ENCODE data around the gene GGCT.
A peak's percentile ranks its signal among the peaks of the same experiment; 100 is the strongest.

The GGCT gene

DNA sequence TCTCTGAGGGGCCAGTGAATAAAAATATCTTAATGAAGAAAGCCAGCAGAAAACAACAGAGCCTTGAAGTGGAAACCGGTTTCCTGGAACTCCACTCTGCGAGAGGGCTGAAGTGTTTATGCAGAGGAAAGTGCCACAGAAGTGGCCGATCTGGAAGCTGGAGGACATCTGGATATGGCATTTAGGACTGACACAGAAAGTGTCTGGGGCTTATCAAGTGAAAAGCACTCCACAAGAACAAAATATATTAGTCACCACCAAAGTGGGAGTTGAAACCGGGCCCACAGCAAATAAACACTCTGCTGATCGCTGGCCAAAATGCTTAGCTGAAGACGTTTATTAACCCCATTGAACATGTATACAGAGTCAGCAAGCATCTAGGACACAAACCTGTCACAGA lies 33.9 kb downstream of the GGCT start:
- Histone ChIP-seq H3K36me3 (ENCODE audit: control insufficient read depth, insufficient read depth, low read length) (no peaks in the 10 kb centered on the region; the same call in 1 of the 2 replicates), H3K9ac (ENCODE audit: low read length) (no peak overlapping the region), H3K4me1 (ENCODE audit: control insufficient read depth, insufficient read depth, low read length) (peaks cover 49% of the 10 kb centered on the region), H3K27ac (ENCODE audit: low read depth, low read length) (no peak overlapping the region), H3K27me3 (ENCODE audit: control insufficient read depth, insufficient read depth, low read length) (no peaks in the 10 kb centered on the region), H3K4me3 (ENCODE audit: low read depth, low read length) (no peak overlapping the region), H3K9me3 (ENCODE audit: control insufficient read depth, insufficient read depth, low read depth, low read length) (no peaks in the 10 kb centered on the region)

DNA sequence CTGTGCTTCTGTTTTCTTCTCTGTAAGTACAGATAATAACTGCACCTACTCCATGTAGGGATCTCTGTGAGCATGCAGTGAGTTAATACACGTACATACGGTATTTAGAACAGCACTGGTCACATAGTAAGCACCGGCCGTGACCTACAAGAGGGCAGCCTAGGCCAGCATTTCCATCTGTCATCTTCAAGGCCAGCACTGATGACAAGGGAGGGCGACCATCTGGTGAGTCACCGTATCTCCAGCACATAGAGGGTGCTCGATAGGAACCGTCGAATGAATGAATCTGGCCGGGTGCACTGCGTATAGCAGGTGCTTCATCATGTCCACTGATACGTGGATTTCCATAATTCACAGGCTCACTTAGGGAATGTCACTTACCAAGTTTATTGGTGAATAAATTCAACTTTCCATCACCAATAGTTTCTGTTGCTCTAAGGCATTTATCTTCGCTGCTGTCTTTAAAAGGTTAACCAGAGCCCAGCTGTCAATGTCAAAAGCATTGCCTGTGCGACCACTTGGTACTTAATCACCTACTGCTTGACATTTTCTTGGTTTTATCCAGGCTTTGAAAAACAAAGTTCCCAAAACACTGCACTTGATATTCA lies 34.4 kb downstream of the GGCT start:
- no peak overlapping the region for H3K27ac ChIP-seq (ENCODE audit: low read depth, low read length)
- H3K36me3 ChIP-seq (ENCODE audit: control insufficient read depth, insufficient read depth, low read length): no peaks in the 10 kb centered on the region; the same call in 1 of the 2 replicates
- no peak overlapping the region for H3K9ac ChIP-seq (ENCODE audit: low read length)
- H3K9me3 ChIP-seq (ENCODE audit: control insufficient read depth, insufficient read depth, low read depth, low read length): no peaks in the 10 kb centered on the region
- H3K27me3 ChIP-seq (ENCODE audit: control insufficient read depth, insufficient read depth, low read length): no peaks in the 10 kb centered on the region
- no peak overlapping the region for H3K4me3 ChIP-seq (ENCODE audit: low read depth, low read length)
- H3K4me1 ChIP-seq (ENCODE audit: control insufficient read depth, insufficient read depth, low read length): peaks cover 49% of the 10 kb centered on the region

- Histone ChIP-seq H3K4me3 (ENCODE audit: low read depth, low read length) (no peak overlapping the region), H3K27ac (ENCODE audit: low read depth, low read length) (peak overlapping the region; percentile 8; the same call in 1 of the 2 replicates), H3K36me3 (ENCODE audit: control insufficient read depth, insufficient read depth, low read length) (no peaks in the 10 kb centered on the region), H3K27me3 (ENCODE audit: control insufficient read depth, insufficient read depth, low read length) (no peaks in the 10 kb centered on the region), H3K4me1 (ENCODE audit: control insufficient read depth, insufficient read depth, low read length) (peaks cover 48% of the 10 kb centered on the region), H3K9ac (ENCODE audit: low read length) (no peak overlapping the region), H3K9me3 (ENCODE audit: control insufficient read depth, insufficient read depth, low read depth, low read length) (no peaks in the 10 kb centered on the region)
Measured at GRCh38 chr7:30469303-30469702, 35.3 kb downstream of the GGCT start.

DNA sequence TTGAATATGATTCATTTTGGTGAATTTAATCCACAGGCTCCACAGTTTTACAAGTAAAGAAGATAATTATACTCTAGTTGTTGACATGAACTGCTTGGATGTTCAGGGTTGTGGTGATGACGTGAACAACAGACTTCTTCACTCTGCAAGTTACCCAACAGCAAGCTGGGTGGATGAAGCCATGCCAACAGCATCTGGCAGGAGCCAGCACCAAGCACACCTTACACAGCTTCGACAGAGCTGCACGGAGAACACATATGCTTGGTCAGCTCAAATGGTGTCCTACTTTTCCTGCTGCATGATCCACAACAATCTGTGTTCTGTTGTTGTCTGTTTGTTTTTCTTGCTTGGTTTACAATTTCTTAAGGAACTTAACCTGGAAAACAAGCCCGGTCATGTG lies 35.8 kb downstream of the GGCT start:
- H3K27ac ChIP-seq (ENCODE audit: low read depth, low read length): no peak overlapping the region
- H3K36me3 ChIP-seq (ENCODE audit: control insufficient read depth, insufficient read depth, low read length): no peaks in the 10 kb centered on the region
- no peak overlapping the region for H3K4me3 ChIP-seq (ENCODE audit: low read depth, low read length)
- H3K9me3 ChIP-seq (ENCODE audit: control insufficient read depth, insufficient read depth, low read depth, low read length): no peaks in the 10 kb centered on the region
- H3K9ac ChIP-seq (ENCODE audit: low read length): no peak overlapping the region
- peaks cover 45% of the 10 kb centered on the region for H3K4me1 ChIP-seq (ENCODE audit: control insufficient read depth, insufficient read depth, low read length)
- no peaks in the 10 kb centered on the region for H3K27me3 ChIP-seq (ENCODE audit: control insufficient read depth, insufficient read depth, low read length)

- no peaks in the 10 kb centered on the region for H3K27me3 ChIP-seq (ENCODE audit: control insufficient read depth, insufficient read depth, low read length)
- H3K27ac ChIP-seq (ENCODE audit: low read depth, low read length): no peak overlapping the region
- no peaks in the 10 kb centered on the region for H3K36me3 ChIP-seq (ENCODE audit: control insufficient read depth, insufficient read depth, low read length)
- H3K9ac ChIP-seq (ENCODE audit: low read length): no peak overlapping the region
- H3K4me3 ChIP-seq (ENCODE audit: low read depth, low read length): no peak overlapping the region
- H3K9me3 ChIP-seq (ENCODE audit: control insufficient read depth, insufficient read depth, low read depth, low read length): no peaks in the 10 kb centered on the region
- H3K4me1 ChIP-seq (ENCODE audit: control insufficient read depth, insufficient read depth, low read length): peaks cover 38% of the 10 kb centered on the region
Measured at GRCh38 chr7:30468041-30468440, 36.6 kb downstream of the GGCT start.

DNA sequence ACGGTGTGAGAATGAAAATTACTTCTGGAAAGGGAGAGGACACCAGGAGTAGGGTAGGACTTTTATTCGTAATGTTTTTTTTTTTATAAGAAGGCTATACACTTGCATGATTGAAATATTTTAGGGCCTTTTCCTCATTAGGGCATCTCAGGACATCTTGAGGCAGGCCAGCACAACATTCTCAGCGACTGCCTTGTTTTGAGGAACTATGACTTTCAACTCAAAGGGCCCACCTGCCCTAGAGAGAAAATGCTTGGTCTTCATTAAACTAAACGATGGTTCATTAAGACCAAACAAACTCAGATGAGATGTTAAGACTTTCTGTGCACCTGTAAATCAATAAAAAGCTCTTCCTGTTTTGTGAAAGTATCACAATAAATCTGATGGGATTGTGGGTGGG lies 37.4 kb downstream of the GGCT start:
- no peaks in the 10 kb centered on the region for H3K9me3 ChIP-seq (ENCODE audit: control insufficient read depth, insufficient read depth, low read depth, low read length)
- H3K27ac ChIP-seq (ENCODE audit: low read depth, low read length): no peak overlapping the region
- H3K9ac ChIP-seq (ENCODE audit: low read length): no peak overlapping the region
- H3K4me3 ChIP-seq (ENCODE audit: low read depth, low read length): no peak overlapping the region
- peaks cover 32% of the 10 kb centered on the region for H3K4me1 ChIP-seq (ENCODE audit: control insufficient read depth, insufficient read depth, low read length)
- no peaks in the 10 kb centered on the region for H3K36me3 ChIP-seq (ENCODE audit: control insufficient read depth, insufficient read depth, low read length)
- no peaks in the 10 kb centered on the region for H3K27me3 ChIP-seq (ENCODE audit: control insufficient read depth, insufficient read depth, low read length)

- Histone ChIP-seq H3K27ac (ENCODE audit: low read depth, low read length) (no peak overlapping the region), H3K9ac (ENCODE audit: low read length) (no peak overlapping the region), H3K36me3 (ENCODE audit: control insufficient read depth, insufficient read depth, low read length) (no peaks in the 10 kb centered on the region), H3K4me1 (ENCODE audit: control insufficient read depth, insufficient read depth, low read length) (peaks cover 22% of the 10 kb centered on the region), H3K4me3 (ENCODE audit: low read depth, low read length) (no peak overlapping the region), H3K27me3 (ENCODE audit: control insufficient read depth, insufficient read depth, low read length) (no peaks in the 10 kb centered on the region), H3K9me3 (ENCODE audit: control insufficient read depth, insufficient read depth, low read depth, low read length) (no peaks in the 10 kb centered on the region)
Measured at GRCh38 chr7:30466266-30466665, 38.4 kb downstream of the GGCT start.

DNA sequence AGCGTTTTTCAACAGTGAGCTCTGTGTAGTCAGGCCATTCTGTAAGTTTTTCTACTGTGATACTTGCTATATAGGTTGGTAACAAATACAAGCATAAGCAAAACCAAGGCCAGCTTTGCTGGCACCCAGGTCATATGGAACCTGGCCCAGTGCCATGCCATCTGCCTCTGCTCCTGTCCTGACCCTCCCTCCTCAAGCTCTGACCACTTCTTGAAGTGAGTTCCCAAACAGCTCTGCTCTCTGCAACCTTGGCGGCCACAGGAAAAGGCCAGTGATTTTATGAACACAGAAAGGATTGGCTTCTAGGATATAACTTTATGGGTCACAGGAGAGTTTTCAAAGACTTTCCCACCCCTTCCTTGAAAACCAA lies 38.8 kb downstream of the GGCT start:
- Histone ChIP-seq H3K9me3 (ENCODE audit: control insufficient read depth, insufficient read depth, low read depth, low read length) (no peaks in the 10 kb centered on the region), H3K27me3 (ENCODE audit: control insufficient read depth, insufficient read depth, low read length) (no peaks in the 10 kb centered on the region), H3K27ac (ENCODE audit: low read depth, low read length) (no peak overlapping the region), H3K36me3 (ENCODE audit: control insufficient read depth, insufficient read depth, low read length) (no peaks in the 10 kb centered on the region), H3K4me1 (ENCODE audit: control insufficient read depth, insufficient read depth, low read length) (peaks cover 17% of the 10 kb centered on the region), H3K4me3 (ENCODE audit: low read depth, low read length) (no peak overlapping the region), H3K9ac (ENCODE audit: low read length) (no peak overlapping the region)

- Histone ChIP-seq H3K4me3 (ENCODE audit: low read depth, low read length) (no peak overlapping the region), H3K9me3 (ENCODE audit: control insufficient read depth, insufficient read depth, low read depth, low read length) (no peaks in the 10 kb centered on the region), H3K27ac (ENCODE audit: low read depth, low read length) (no peak overlapping the region), H3K27me3 (ENCODE audit: control insufficient read depth, insufficient read depth, low read length) (no peaks in the 10 kb centered on the region), H3K9ac (ENCODE audit: low read length) (no peak overlapping the region), H3K4me1 (ENCODE audit: control insufficient read depth, insufficient read depth, low read length) (peaks cover 15% of the 10 kb centered on the region), H3K36me3 (ENCODE audit: control insufficient read depth, insufficient read depth, low read length) (no peaks in the 10 kb centered on the region)
Measured at GRCh38 chr7:30465046-30465810, 39.4 kb downstream of the GGCT start.

DNA sequence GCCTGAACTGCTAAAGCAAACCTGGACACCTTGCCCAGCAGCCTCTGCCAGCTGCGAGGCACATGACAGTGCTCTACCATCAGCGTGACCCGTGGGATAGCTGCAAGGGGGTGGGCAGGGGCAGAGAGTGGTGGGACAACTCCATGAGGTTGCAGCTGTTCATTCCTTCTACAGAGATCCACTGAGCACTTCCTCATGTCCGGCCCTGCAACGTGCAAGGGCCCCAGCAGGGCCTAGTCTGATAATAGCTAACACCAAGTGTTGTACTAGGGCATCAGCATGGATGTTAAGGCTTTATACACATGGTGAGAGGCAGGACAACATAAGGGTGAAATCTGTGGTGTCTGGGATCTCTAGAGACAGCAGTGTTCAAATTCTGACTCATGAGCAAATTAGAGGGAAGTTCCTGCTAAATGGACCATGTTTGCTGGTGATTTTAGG lies 40.4 kb downstream of the GGCT start:
- Histone ChIP-seq H3K9me3 (ENCODE audit: control insufficient read depth, insufficient read depth, low read depth, low read length) (no peaks in the 10 kb centered on the region), H3K36me3 (ENCODE audit: control insufficient read depth, insufficient read depth, low read length) (no peaks in the 10 kb centered on the region), H3K4me1 (ENCODE audit: control insufficient read depth, insufficient read depth, low read length) (peaks cover 5% of the 10 kb centered on the region), H3K27me3 (ENCODE audit: control insufficient read depth, insufficient read depth, low read length) (no peaks in the 10 kb centered on the region), H3K4me3 (ENCODE audit: low read depth, low read length) (no peak overlapping the region), H3K27ac (ENCODE audit: low read depth, low read length) (no peak overlapping the region), H3K9ac (ENCODE audit: low read length) (no peak overlapping the region)

DNA sequence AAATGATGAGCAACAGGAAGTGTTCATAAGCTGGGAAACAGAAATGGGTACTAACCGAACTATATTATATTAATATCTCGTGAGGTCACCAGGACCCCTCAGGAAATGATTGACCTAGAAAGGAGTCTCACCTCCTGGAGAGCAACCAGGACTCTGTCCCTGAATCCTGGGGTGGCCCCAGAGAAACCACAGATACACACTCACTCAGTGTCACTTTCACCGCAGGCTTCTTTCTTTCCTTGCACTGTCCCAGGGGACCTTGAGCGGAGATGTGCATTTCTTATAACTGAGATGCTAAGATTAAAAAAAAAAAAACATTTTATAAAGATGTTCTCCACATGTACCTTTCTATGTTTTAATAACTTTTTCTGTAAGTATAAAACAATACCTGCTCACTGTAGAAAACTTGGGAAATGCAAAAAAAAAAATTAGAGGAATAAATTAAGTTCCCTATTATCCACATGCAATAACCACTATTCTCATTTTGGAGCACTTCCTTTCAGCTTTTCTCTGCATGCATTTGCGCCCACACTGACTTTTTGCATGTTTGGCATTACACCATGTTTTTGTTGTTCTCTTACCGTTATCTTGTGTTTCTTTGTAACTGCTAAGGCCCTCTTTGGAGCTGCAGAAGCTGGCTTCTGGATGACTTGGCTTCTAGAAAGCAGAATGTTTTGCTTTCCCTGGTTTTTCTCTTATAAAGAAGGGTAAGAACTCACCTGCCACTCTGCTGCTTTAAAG lies 41.1 kb downstream of the GGCT start:
- Histone ChIP-seq H3K9me3 (ENCODE audit: control insufficient read depth, insufficient read depth, low read depth, low read length) (no peaks in the 10 kb centered on the region), H3K4me1 (ENCODE audit: control insufficient read depth, insufficient read depth, low read length) (no peaks in the 10 kb centered on the region; the same call in 1 of the 2 replicates)

More for the DNA sequence above, 41.1 kb downstream of the GGCT start:
- Histone ChIP-seq H3K27me3 (ENCODE audit: control insufficient read depth, insufficient read depth, low read length) (no peaks in the 10 kb centered on the region), H3K4me3 (ENCODE audit: low read depth, low read length) (no peak overlapping the region), H3K9ac (ENCODE audit: low read length) (no peak overlapping the region), H3K36me3 (ENCODE audit: control insufficient read depth, insufficient read depth, low read length) (no peaks in the 10 kb centered on the region), H3K27ac (ENCODE audit: low read depth, low read length) (no peak overlapping the region)
